NCI-H2107 treated with DMSO at 0.1 percent for 48 hours (cell line): ENCODE measurements around the gene SNAP25.

ENCODE experiments used
- DNase-seq: peaks from one replicate; lab custom pipeline; 2025; ENCODE audit not compliant: unreplicated experiment; lab: John Stamatoyannopoulos, UW

Gene SNAP25

DNA sequence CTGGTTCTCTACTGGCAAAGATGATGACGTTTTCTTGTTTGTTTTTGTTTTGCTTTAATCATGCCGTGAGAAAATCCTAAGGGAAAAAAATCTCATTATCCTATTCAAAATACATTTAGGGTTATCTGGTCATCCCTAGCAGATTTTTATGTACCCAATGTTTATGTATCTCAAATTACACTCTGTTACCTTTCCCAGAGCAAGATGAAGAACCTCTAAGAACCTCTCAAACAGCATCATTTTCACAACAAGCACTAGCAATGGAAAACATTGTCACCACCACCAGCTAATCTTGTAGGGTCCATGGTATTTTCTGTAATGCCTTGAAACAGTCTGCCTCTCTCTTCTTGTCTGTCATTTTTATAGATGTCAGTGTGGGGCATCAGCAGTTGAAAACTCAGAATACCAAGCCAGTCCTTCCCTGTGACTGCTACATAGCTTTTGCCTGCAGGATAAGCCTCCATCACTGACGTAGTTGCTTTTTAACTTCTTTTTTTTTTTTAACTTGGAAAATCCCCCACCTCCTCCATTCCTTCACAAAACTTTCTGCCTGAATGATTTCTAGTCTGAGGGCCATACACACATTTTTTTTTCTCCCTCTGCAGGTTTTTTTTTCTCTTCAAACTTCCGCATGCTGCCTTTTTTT lies 2.4 kb upstream of the SNAP25 start:
- peak; percentile 49 for DNase-seq

DNA sequence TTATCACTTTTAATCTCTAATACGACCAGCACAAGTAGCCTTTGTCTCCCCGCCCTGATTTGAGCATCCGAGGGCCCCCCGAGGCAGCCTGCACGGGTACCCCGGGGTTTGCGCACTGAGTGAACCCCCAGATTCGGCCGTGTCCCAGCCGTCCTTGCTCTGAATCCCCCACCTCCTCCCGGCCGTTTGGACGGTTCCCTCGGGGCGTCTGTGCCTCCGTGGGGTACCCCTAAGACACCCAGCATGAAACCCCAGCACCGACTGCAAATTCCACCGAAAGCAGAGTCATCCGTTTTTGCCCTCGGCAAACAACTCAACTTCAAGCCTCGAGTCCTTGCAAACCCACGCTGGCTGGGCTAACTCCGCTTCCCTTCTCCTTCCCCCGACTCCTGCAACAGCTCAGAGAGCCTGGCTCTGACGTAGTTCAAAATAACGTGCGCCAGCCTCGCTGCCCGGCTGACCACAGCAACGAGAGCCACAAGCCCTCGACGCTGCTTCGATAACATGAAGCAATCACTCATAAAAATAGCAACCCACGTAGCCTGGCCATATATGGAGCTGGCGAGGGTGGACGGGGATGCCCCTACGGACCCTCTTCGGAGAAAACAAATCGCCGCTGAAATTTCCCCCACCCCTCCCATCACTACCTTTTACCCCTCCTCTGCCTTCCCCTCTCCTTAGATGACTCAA lies 764 bp upstream of the SNAP25 start:
- peak; percentile 71 for DNase-seq

DNA sequence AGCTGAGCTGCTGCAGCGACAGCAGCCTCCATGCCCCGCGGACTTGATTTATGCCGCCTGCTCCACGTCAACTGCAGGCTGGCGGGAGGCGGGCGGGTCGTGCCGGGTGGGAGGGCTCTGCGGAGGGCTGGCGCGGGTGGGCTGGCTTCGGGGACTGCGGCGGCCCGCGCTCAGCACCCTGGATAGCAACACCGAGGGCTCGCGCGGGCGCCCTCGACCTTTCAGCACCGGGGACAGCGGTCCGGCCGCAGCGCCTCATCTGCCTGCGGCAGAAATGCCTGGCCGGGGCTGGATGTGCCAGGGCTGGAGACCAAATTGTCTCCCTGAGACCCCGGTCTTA lies 792 bp downstream of the SNAP25 start:
- no peak for DNase-seq

DNA sequence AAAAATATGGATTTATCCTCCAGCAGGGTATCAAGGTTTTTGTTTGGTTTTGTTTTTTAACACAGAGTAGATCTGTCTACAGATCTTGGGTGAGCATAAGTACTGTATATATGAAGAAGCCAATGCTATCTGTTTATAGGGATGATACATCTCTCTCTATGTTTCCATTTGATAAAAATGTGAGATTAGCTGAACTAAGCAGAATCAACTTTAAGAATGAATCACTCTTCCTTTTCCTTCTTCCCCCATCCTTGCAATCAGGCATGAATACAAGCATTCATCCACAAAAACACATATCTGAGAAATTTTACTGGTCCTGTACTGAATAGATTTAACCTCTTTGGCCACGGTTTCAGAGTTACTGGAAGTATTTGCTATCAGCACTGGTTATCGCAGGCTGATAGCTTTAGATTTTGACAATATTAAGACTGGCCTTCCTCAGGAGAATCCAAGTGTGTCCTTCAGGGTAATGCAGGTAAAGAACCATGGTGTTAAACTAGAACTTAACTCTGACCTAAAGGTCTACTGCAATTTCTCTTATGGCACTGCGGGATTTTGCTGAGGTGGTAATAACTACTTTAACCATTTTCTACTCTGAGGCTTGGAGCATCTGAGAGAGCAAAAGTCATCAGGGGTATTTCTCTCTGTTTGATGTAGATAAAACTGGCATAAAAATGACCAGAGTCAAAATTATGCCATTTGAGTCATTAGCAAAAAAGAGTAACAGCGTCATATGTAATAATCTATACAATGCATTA lies 1.5 kb downstream of the SNAP25 start:
- no peak for DNase-seq

DNA sequence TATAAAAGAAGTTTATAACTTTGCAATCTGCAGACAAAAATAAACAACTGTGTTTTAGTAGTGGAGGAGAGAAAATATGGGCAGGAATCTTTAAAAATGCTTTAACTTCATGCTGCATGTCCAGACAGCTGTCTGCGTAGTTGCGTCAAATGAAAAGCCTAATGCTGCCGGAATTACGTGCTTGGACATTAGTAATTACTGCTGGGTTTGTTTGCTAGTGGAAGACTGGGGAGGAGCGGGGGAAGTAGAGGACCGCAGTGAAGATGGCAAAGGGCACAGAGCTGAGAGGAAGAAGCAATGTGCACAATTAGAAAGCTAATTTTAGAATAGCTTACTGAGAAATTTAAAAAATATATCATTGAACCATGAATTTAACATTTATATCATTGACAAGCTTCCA lies 2.4 kb downstream of the SNAP25 start:
- DNase-seq: no peak

DNA sequence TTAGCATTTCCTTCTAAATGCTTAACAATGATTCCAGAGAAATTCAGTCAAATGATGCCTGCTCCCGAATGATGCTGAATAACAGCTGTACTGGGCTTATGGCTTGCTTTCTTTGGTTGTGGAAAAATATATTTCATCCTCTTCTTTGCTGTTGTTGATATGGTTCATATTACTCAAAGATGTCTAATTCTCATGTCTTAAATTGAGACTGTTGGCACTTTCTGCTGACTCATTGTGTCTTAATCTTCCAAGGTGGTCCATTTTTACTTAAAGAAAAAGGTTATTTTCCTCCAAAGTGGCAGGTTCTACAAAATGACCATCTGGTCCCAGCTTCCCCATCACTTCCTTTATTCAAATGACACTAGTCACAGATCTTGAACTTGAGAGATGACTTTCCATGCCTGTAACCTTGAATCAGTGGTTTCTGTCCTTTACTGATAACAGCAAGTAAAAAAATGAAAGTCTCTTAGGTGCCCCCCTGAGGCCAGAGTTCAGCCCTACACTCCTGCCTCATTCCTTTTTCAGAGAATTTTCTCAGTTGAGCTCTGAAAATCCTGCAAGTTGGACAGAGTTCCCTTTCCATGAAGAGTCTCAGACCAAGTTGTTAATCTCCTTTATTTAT lies 6.9 kb downstream of the SNAP25 start:
- DNase-seq: no peak

DNA sequence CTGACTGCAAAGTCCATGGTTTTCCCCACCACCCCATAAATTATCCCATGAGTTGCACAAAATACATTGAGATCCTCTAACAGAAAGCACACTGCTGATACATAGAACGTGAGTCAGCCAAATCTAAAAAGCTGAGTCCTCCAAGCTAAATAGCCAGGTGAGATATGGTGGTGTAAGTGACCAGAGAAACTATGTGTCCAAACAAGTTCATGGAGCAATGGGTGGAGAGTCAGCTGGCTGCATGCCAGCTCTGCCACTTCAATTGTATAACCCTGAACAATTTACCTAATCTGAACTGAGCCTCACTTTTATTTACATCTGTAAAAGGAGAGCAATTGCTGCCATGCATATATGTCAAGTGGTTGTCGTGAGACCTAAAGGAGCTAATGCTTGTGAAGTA lies 9.7 kb downstream of the SNAP25 start:
- peak; percentile 10 for DNase-seq

DNA sequence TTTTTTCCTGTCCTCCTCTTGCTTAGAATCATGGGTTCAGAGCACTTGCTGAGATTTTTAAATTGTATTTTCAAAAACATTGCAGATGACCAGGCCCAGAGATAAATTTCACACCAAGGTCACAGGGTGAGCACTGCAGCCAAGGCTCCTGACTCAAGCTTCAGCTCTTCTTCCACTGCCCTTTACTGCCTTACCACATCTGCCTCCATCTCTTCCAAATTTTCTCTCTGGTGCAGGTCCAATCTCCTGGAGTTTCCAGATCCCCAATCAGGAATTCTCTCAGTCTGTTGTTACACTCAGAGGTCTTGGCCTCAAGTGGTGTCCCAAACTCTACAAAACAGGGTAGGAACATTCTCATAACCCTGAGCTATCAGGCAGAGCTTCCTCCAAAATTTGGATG lies 12.7 kb downstream of the SNAP25 start:
- no peak for DNase-seq

DNA sequence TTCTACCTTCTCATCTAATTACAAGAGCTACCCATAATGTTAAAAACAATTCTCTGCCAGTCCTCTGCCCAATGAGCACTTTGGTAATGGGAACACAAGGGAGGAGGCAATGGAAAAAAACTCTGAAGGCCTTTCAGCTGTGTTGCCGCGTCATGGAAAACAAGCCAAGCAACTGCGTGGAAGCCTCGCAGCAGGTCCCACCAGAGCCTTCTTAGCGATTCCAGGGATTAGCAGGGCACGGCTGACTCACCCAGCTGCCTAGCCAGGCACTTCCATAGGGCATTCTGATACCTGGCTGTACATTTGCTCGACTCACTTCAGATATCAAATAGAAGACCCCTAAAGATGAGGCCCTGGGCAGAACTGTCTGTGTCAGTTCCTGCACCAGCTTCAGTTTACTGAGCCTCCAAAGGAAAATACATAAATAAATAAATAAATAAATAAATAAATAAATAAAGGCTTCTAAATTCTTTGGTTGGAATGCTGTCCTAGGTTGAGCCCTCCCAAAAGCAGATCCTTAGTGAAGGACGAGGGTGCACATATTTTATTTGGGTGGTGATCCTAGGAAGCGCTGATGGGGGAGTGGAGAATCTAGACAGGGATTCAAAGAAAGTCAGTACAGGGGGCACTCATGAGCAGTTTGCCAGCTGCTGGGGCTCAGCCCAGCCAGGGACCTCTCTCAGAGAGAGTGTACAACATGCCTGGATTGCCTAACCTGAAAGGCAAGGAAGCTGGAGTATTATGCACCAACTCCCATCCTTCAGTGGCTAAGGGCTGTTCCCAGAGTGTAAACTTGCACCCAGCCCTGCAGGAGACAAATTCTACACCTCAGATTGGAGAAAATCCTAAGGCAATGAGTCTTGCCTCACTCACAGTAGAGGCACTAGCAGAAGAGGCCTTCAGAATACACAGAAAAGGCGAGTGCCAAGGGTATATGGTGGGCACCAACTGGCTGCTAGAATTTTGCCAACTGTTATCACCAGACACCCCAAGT lies 18.2 kb downstream of the SNAP25 start:
- DNase-seq: no peak

DNA sequence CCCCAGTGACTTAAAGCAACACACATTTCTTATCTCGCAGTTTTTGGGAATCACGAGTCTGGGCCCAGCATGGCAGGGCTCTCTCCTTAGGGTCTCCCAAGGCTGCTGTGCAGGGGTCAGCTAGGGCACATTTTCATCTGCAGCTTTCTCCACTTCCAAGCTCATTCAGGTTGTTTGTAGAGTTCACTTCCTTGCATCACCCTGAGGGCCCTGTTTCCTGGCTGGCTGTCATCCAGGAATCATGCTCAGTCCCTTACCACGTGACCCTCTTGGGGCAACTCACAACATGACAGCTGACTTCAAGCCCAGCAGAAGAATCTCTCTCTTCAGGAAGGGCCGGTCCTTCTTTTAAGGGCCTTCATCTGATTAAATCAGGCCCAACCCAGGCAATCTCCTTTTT lies 21.3 kb downstream of the SNAP25 start:
- DNase-seq: peak; percentile 20

DNA sequence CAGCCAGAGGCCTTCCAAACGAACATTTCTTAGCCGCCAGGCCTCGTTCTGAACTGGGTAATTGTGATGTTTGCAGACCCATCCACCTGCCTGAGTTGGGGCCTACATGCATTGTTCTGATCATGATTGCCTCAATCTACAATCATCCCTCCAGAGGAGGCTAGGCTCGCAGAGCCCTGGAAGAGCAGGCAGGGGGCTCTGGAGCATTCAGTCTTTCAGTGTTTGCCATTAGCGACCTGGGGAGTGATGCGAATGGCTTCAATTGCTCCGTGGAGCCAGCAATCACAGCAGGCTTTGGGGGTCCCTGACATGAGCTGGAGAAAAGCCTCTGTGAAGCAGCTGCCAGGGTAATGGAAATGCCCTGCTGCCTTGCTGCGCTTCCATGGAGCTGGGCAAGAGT lies 22.0 kb downstream of the SNAP25 start:
- no peak for DNase-seq

DNA sequence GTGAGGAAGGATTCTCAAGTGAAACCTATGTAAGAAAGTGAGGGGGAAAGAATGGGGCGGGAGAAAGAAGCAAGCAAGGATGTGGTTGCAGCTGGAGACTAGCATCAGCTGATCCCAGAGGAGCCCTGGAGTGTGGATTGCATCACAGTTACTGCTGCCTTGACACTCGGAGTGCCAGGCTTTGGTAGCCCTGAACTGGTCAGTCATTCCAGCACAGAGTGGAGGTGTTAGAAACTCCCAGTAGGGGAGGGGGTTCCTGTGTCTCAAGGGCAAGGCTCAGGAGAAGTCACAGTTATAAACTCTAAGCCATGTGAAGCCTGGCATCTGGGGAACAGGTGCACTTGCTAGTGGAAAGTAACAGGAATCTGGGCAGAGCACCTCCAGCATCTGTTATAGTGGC lies 23.5 kb downstream of the SNAP25 start:
- no peak for DNase-seq

DNA sequence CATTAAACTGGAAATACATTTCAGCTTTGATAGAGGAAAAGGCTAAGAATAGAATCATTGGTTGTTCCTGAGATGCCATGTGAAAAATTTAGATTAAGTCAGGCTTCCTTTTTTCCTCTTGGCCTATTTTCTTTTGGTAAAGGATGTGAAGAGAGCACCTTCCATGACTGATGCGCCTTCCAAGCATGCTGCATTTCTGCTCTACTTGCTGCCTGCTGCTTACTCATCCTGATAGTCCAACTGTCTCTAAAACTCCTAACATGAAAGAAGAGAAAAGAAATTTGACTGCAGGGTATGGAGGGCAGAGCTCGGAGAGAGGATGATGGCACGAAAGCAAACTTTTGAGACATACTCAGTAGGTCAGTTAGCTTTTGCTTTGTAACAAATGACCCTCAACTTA lies 28.8 kb downstream of the SNAP25 start:
- DNase-seq: no peak

DNA sequence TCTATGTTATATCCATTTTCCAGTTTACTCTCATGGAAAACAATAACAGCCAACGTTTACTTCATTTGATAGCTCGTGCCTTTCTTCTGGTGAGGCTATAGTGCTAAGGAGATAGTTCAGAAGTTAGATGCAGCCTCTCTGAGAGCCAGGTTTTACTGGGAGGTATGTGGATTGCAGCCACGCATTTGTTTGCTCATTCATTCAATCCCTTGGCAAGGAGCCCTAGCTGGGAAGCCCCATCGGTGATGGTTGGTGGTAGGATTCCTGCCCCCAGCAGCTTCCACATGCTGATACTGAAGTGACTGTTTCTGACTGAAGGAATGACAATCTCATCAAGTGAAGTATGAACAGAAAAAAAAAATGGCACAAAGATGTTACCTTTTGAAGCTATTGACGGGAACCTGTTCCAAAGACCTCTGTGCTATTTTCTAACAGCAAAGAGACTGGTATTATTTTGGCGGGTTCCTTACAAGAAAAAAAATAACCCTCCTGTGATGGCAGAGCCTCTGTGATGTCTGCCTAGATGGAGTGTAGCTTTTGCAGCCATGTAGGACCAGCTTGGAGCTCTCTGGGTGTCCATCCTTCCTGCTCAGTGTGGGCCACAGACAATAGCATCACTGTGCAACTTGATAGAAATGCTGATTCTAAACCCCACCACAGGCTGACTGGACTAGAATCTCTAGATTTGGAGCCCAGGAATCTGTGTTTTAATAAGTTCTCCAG lies 30.6 kb downstream of the SNAP25 start:
- DNase-seq: no peak

DNA sequence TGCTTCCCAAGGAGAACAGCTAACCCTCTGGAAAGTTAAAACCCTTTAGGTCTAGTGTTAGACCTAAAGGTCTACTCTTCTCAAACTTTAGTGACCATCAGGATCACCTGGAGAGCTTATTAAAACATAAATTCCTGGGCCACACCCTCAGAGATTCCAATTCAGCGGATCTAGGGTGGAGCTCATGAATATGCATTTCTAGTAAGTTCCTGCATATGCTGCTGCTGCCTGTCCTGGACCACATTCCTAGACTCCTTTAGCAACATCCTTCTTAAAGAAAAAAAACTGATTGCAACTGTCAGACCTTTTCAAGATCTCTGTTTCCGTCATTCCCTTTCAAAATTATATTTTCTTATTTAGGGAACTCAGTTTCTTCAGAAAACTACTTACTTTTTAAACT lies 31.2 kb downstream of the SNAP25 start:
- DNase-seq: no peak

DNA sequence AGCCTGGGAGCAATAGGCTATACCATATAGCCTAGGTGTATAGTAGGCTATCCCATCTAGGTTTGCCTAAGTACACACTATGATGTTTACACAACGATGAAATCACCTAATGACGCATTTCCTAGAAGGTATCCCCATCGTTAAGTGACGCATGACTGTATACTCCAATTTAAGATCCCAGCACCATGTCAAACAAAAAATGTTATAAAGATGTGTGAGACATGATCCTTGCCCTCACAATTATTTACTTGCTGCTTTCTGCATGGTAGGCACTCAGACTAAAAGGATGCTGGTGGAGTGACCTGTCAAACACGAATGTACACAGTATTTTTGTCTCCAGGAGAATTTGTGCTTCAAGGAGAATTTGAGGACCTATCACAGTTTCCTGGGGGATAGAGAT lies 32.3 kb downstream of the SNAP25 start:
- no peak for DNase-seq

DNA sequence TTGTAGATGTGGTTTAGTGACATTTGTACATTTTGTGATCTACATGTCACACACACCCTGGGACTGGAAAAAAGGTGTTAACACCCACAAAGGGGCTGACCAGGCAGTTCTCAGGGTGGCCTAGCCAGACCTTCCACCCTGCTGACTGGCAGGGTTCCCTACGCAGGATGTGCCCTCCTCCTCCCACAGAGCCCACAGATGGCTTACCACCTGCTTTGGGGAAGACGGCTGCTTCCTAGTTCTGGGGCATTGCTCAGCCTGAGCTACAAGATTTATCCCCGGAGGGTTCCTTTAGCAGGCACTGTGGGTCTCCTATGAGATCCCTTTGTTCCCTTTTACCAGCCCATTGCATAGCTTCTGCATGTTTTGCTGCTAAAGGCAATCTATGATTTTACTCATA lies 35.1 kb downstream of the SNAP25 start:
- no peak for DNase-seq

DNA sequence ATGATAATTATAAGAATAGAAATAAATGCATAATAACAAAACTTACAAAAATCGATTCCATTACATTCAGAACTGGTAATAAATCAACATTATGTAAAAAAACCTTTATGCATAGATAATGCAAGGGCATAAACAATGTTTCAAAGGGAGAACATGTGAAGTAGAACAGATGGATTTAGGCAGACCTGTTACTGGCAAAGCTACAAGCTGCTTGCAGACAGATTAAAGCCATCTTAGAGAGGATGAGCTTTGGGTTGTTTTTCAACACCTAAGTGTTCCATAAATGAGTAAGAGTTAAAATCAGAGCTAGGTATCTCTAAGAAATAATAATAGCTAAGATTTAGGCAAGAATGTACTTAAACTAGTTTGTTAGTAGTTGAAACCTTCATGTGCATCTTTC lies 37.2 kb downstream of the SNAP25 start:
- no peak for DNase-seq

DNA sequence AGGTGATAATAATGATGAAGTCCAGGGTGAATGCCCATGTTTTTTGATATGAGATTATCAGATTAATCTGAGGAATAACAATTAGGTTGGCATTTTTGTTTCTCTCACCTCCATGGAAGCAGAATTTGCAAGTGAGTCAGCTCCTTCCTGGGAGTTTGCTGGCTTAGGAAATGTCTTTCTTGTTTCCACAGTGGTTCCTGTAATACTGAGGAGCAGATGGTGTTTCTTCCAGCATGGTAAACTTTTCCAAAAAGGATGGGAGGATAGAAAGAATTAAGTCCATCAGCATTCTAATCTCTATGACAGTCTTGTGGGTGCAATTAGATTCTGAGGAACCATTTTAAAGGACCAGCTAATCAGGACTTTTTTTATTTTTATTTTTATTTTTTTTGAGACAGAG lies 40.5 kb downstream of the SNAP25 start:
- no peak for DNase-seq

DNA sequence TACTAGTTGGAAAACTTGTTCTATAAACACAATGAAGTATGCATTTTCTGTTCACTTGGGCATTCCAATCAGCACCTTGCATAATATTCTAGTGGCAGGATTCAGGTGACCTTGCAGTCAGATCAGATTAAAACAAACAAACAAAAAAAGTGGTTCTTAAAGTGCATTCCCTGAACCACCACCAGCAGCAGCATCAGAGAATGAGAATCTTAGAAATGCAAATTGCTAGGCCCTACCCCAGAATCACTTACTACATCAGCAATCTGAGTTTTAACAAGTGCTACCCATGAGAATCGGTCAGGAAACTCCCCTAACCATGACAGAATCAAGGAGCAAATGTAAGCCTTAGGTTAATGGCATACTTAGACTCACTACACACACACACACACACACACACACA lies 41.7 kb downstream of the SNAP25 start:
- DNase-seq: no peak
